Upper lobe of left lung (tissue), 6 donors: ENCODE measurements around the gene CD70. TPM values are rescaled to one million over a fixed set of nuclear protein-coding genes. Genes with fewer than 3 reads are reported as not detected.

ENCODE experiments used
- ATAC-seq, 2 donors: fragments of 200-7000 bp; cut with Tn5 transposase; one replicate each; pipeline ENCODE4 v1.9.1; 2022; ENCODE audit warnings: mild to moderate bottlenecking in 2 of 2, moderate library complexity in 2 of 2; ENCODE audit not compliant: low FRiP score in 2 of 2
- DNase-seq, 2 donors: peaks; one replicate each; pipeline ENCODE4 v3.0.0-alpha.2; 2019 to 2020
- H3K27ac ChIP-seq, 4 donors: fragments of 200-600 bp; sonication (generic); one replicate each; pipeline ENCODE4 v1.5.1; 2016 to 2019
- H3K27me3 ChIP-seq, 4 donors: fragments of 200-600 bp; sonication (generic); one replicate each; pipeline ENCODE4 v1.5.1; 2017 to 2019
- H3K36me3 ChIP-seq, 4 donors: fragments of 200-600 bp; sonication (generic); one replicate each; pipeline ENCODE4 v1.5.1; 2016 to 2019
- H3K4me1 ChIP-seq, 4 donors: fragments of 200-600 bp; sonication (generic); one replicate each; pipeline ENCODE4 v1.5.1; 2018 to 2019
- H3K4me3 ChIP-seq, 4 donors: fragments of 200-600 bp; sonication (generic); one replicate each; pipeline ENCODE4 v1.5.1; 2017 to 2019; ENCODE audit warnings: mild to moderate bottlenecking in 2 of 4, moderate library complexity in 1 of 4
- H3K9me3 ChIP-seq, 4 donors: fragments of 200-600 bp; sonication (generic); one replicate each; pipeline ENCODE4 v1.5.1; 2018 to 2019
- CTCF ChIP-seq, 6 experiments: fragments of 450-650 bp in 4 of 6; fragments of 200-600 bp in 2 of 6; sonication (generic) in 2 of 6; IDR thresholded peaks; one replicate each; pipeline ENCODE4 v1.5.1; 2016 to 2019; ENCODE audit warnings: antibody characterized with exemption in 6 of 6
- EP300 ChIP-seq, 4 donors: sonication (generic); formaldehyde crosslinking; IDR thresholded peaks; one replicate each; pipeline ENCODE4 v1.5.1; 2017; ENCODE audit warnings: antibody characterized with exemption in 4 of 4, control low read depth in 2 of 4
- POLR2A ChIP-seq, 4 donors: fragments of 450-650 bp; IDR thresholded peaks; one replicate each; pipeline ENCODE4 v1.5.1; 2016 to 2017; ENCODE audit warnings: antibody characterized with exemption in 4 of 4, mild to moderate bottlenecking in 2 of 4
- POLR2AphosphoS5 ChIP-seq, 2 donors: sonication (generic); formaldehyde crosslinking; IDR thresholded peaks; one replicate each; pipeline ENCODE4 v1.5.1; 2017; ENCODE audit warnings: antibody characterized with exemption in 2 of 2
- WGBS, 2 donors: methylation state at CpG; one replicate each; pipeline ENCODE4 v1.1.5; 2017 to 2018; 5-methylcytosine and 5-hydroxymethylcytosine counted together
- total RNA-seq, 6 donors: library from RNA; depleted of rRNA in 4 of 6; stranded (reverse); fragments of >200 nt in 4 of 6; gene quantifications; one replicate each; pipeline versions ENCODE4 v1.1.0 to v1.2.1, GENCODE V29; 2016 to 2021
- donor health status: DM: no; HTN: no; CAD: no; lungs with moderate emphysema.
- donor health status: DM: no; HTN: yes; CAD: no; lungs with severe emphysema.

Gene CD70
- total RNA-seq, 6 donors from 2014 or later = 0.31 to 1.3 TPM; not detected in 4

DNA sequence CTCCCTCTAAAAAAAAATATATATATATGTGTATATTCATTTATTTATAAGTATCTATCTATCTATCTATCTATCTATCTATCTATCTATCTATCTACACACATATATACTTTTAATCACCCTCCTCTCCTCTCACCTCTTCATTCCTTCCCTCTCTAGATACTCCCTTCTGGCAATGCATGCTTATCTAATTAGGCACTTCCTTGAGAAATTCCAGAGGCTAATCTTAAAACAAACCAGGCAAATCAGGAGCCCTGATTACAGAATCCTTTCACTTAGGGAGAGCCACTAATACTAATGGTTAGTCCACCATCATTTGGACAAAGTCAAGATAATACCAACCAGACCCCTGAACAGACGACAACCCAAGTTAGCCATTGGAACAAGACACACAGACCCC is 17.6 kb downstream of the CD70 start:
- Histone ChIP-seq H3K27me3 (no peaks in the 10 kb centered on the region), H3K36me3 (no peaks in the 10 kb centered on the region), H3K27ac (no peak overlapping the region), H3K4me1 (peaks cover 0 to 7% (median 0%) of the 10 kb centered on the region in 4 donors), H3K9me3 (peaks cover 0 to 5% (median 0%) of the 10 kb centered on the region in 4 donors), H3K4me3 (no peak overlapping the region)
- ATAC-seq = no peak
- no peak for DNase-seq
- WGBS, 2 donors = 64 to 90% methylated on average over 1 of the region's 1 CpG
- TF ChIP-seq POLR2A (IDR thresholded peaks at IDR 0.05) (no peak), EP300 (IDR thresholded peaks at IDR 0.05) (no peak), CTCF (IDR thresholded peaks at IDR 0.05) (no peak), POLR2AphosphoS5 (IDR thresholded peaks at IDR 0.05) (no peak)

DNA sequence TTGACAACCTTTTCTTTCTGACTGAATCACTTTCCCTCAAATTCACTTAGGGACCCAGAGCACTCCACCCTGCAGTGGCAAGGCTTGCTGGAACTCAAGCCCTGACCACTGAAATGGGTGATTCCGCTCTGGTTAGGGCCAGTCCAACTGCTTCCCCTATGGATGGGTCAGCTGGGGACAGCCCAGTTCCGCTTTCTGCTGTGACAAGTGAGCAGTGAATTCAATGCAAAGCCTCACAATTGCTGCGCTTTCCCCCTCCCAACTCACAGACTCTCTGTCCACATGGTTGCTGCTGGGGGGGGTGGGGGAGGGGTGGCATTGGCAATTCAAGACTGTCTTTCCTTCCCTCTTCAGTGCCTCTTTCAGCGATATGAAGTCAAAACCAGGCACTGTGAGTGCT is 18.7 kb downstream of the CD70 start:
- H3K4me3 ChIP-seq = no peak overlapping the region
- WGBS, 2 donors = 54 to 62% methylated on average over 3 to 4 of the region's 4 CpGs
- no peaks in the 10 kb centered on the region for H3K36me3 ChIP-seq
- H3K27ac ChIP-seq = no peak overlapping the region
- DNase-seq (peak in 1 of 2 donors; percentile 46), ATAC-seq (peak in 1 of 2 donors; percentile 79)
- peaks cover 0 to 5% (median 2%) of the 10 kb centered on the region in 4 donors for H3K9me3 ChIP-seq
- TF ChIP-seq EP300 (IDR thresholded peaks at IDR 0.05) (no peak), POLR2A (IDR thresholded peaks at IDR 0.05) (no peak), CTCF (IDR thresholded peaks at IDR 0.05) (no peak), POLR2AphosphoS5 (IDR thresholded peaks at IDR 0.05) (no peak)
- H3K4me1 ChIP-seq = peaks cover 0 to 4% (median 0%) of the 10 kb centered on the region in 4 donors
- H3K27me3 ChIP-seq = no peaks in the 10 kb centered on the region

DNA sequence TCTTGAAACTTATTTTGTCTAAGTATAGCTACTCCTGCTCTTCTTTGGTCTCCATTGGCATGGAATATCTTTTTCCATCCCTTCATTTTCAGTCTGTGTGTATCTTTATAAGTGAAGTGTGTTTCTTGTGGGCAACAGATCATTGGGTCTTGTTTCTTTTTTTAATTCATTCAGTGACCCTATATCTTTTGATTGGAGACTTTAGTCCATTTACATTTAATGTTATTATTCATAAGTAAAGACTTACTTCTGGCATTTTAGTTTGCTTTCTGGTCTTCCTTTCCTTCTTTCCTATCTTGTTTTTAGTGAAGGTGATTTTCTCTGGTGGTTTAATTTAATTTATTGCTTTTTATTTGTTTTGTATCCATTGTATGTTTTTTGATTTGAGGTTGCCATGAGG is 19.8 kb downstream of the CD70 start:
- no peak overlapping the region for H3K27ac ChIP-seq
- no peaks in the 10 kb centered on the region for H3K36me3 ChIP-seq
- ATAC-seq (no peak), DNase-seq (no peak)
- peaks cover 0 to 5% (median 2%) of the 10 kb centered on the region in 4 donors for H3K9me3 ChIP-seq
- H3K4me3 ChIP-seq = no peak overlapping the region
- H3K4me1 ChIP-seq = no peaks in the 10 kb centered on the region
- H3K27me3 ChIP-seq = no peaks in the 10 kb centered on the region
- TF ChIP-seq CTCF (IDR thresholded peaks at IDR 0.05) = no peak
- no peak for TF ChIP-seq EP300 (IDR thresholded peaks at IDR 0.05)
- no peak for TF ChIP-seq POLR2AphosphoS5 (IDR thresholded peaks at IDR 0.05)
- TF ChIP-seq POLR2A (IDR thresholded peaks at IDR 0.05) = no peak

DNA sequence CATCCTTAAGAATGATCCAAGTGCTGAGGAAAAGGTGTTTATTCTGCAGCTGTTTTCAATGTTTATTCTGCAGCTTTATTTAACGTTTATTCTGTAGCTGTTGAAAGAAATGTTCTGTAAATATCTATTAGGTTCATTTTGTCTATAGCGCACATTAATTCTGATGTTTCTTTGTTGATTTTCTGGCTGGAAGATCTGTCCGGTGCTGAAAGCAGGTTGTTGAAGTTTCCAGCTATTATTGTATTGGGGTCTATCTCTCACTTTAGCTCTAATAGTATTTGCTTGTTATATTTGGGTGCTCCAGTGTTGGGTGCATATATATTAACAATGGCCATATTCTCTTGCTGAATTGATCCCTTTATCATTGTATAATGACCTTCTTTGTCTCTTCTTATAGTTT is 20.2 kb downstream of the CD70 start:
- no peak for DNase-seq
- no peaks in the 10 kb centered on the region for H3K4me1 ChIP-seq
- H3K9me3 ChIP-seq = peaks cover 0 to 5% (median 2%) of the 10 kb centered on the region in 4 donors
- no peak for ATAC-seq
- TF ChIP-seq EP300 (IDR thresholded peaks at IDR 0.05) = no peak
- TF ChIP-seq POLR2A (IDR thresholded peaks at IDR 0.05) = no peak
- TF ChIP-seq POLR2AphosphoS5 (IDR thresholded peaks at IDR 0.05) = no peak
- no peak for TF ChIP-seq CTCF (IDR thresholded peaks at IDR 0.05)
- H3K27ac ChIP-seq = no peak overlapping the region
- WGBS, 2 donors = 53 to 82% methylated on average over 3 of the region's 3 CpGs
- H3K27me3 ChIP-seq = no peaks in the 10 kb centered on the region
- no peak overlapping the region for H3K4me3 ChIP-seq
- no peaks in the 10 kb centered on the region for H3K36me3 ChIP-seq

- TF ChIP-seq CTCF (IDR thresholded peaks at IDR 0.05) = no peak
- TF ChIP-seq POLR2AphosphoS5 (IDR thresholded peaks at IDR 0.05) = no peak
- TF ChIP-seq EP300 (IDR thresholded peaks at IDR 0.05) = no peak
- no peak for TF ChIP-seq POLR2A (IDR thresholded peaks at IDR 0.05)
- WGBS, 2 donors = 53 to 61% methylated on average over 3 of the region's 3 CpGs
- ATAC-seq = no peak
These were observed 22.1 kb downstream of the CD70 start for GRCh38 chr19:6568816-6569215.

More at GRCh38 chr19:6568816-6569215, 22.1 kb downstream of the CD70 start:
- no peak for DNase-seq
- H3K4me1 ChIP-seq = no peaks in the 10 kb centered on the region
- no peaks in the 10 kb centered on the region for H3K36me3 ChIP-seq
- H3K4me3 ChIP-seq = no peak overlapping the region
- no peak overlapping the region for H3K27ac ChIP-seq
- no peaks in the 10 kb centered on the region for H3K27me3 ChIP-seq
- peaks cover 0 to 5% (median 3%) of the 10 kb centered on the region in 4 donors for H3K9me3 ChIP-seq
